Measurements from ENCODE around the gene RPL39L. TPM values are rescaled to one million over a fixed set of nuclear protein-coding genes. Genes with fewer than 3 reads are reported as not detected.

The RPL39L gene
- polyA plus RNA-seq, 3 donors, result 1.1 to 3.4 (median 3.1) TPM

- H4K20me1 ChIP-seq (ENCODE audit: insufficient read depth, low read length), result no peaks in the 10 kb centered on the region
- TF ChIP-seq, protein P1, sequence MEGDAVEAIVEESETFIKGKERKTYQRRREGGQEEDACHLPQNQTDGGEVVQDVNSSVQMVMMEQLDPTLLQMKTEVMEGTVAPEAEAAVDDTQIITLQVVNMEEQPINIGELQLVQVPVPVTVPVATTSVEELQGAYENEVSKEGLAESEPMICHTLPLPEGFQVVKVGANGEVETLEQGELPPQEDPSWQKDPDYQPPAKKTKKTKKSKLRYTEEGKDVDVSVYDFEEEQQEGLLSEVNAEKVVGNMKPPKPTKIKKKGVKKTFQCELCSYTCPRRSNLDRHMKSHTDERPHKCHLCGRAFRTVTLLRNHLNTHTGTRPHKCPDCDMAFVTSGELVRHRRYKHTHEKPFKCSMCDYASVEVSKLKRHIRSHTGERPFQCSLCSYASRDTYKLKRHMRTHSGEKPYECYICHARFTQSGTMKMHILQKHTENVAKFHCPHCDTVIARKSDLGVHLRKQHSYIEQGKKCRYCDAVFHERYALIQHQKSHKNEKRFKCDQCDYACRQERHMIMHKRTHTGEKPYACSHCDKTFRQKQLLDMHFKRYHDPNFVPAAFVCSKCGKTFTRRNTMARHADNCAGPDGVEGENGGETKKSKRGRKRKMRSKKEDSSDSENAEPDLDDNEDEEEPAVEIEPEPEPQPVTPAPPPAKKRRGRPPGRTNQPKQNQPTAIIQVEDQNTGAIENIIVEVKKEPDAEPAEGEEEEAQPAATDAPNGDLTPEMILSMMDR (IDR thresholded peaks at IDR 0.05), result no peak
- peaks cover 0 to 2% (median 0%) of the 10 kb centered on the region in 3 donors for H3K27me3 Mint-ChIP-seq (ENCODE audit: low read depth in 3 of 3)
- H3K4me1 ChIP-seq (ENCODE audit: control insufficient read depth in 1 of 2, insufficient read depth in 2 of 2, low read length in 2 of 2), result peaks cover 11 to 18% of the 10 kb centered on the region in 2 donors
- intact Hi-C loops (cut with micrococcal nuclease), result loop anchor here in 1 of 2 donors (10.0 kb wide), 1 partner anchor 346 kb away; the partner anchor contains the start of gene EIF4A2
- H3K4me3 ChIP-seq (replicated peaks in 1 of 3; ENCODE audit: low read depth in 2 of 3, low read length in 3 of 3), result peak overlapping the region; percentile 8 to 53 (median 22)
- H3K27ac Mint-ChIP-seq, result peak overlapping the region; percentile 92 to 96 (median 94)
- H3K9me3 ChIP-seq (replicated peaks in 1 of 2; ENCODE audit: control insufficient read depth in 1 of 2, insufficient read depth in 1 of 2, low read length in 2 of 2), result peaks cover 6 to 7% of the 10 kb centered on the region in 2 donors
- peak overlapping the region; percentile 64 for H2AFZ ChIP-seq (ENCODE audit: insufficient read depth, low read depth, low read length, poor library complexity, severe bottlenecking)
- DNase-seq, result peak; percentile 79 to 90 (median 87)
- H3K4me1 Mint-ChIP-seq, result peaks cover 24% of the 10 kb centered on the region
- H3K27ac ChIP-seq (ENCODE audit: low read depth in 1 of 2, low read length in 2 of 2), result peak overlapping the region; percentile 79 to 83
- H3K79me2 ChIP-seq (ENCODE audit: insufficient read depth, low read length), result no peaks in the 10 kb centered on the region
- no peaks in the 10 kb centered on the region for H3K27me3 ChIP-seq (ENCODE audit: control insufficient read depth in 2 of 2, insufficient read depth in 2 of 2, low read length in 2 of 2)
- peak overlapping the region; percentile 58 for H3K4me2 ChIP-seq (replicated peaks; ENCODE audit: extremely low read depth, low read length, poor library complexity, severe bottlenecking)
- H3K36me3 ChIP-seq (replicated peaks in 1 of 2; ENCODE audit: control insufficient read depth in 1 of 2, insufficient read depth in 2 of 2, low read length in 2 of 2), result no peaks in the 10 kb centered on the region
- peak overlapping the region; percentile 19 for H3K9ac ChIP-seq (ENCODE audit: insufficient read depth, low read length, poor library complexity, severe bottlenecking)
- H3K4me3 Mint-ChIP-seq, result peak overlapping the region; percentile 66 to 71
- 35% methylated on average over 2 of the region's 5 CpGs for WGBS (ENCODE audit: insufficient coverage)
- H3K9me3 Mint-ChIP-seq, result peaks cover 3 to 24% (median 10%) of the 10 kb centered on the region in 7 donors
- H3K36me3 Mint-ChIP-seq, result peaks cover 2 to 6% of the 10 kb centered on the region in 2 donors
Observed at GRCh38 chr3:187130346-187131066, 8.8 kb downstream of the RPL39L start.

- H3K36me3 ChIP-seq (replicated peaks in 1 of 2; ENCODE audit: control insufficient read depth in 1 of 2, insufficient read depth in 2 of 2, low read length in 2 of 2), result no peaks in the 10 kb centered on the region
- Mint-ChIP-seq H3K4me1 (peaks cover 8% of the 10 kb centered on the region), H3K27me3 (ENCODE audit: low read depth in 3 of 3) (no peaks in the 10 kb centered on the region), H3K27ac (no peak overlapping the region), H3K36me3 (peaks cover 0 to 5% of the 10 kb centered on the region in 2 donors), H3K4me3 (no peak overlapping the region), H3K9me3 (peaks cover 0 to 7% (median 2%) of the 10 kb centered on the region in 7 donors)
- no peaks in the 10 kb centered on the region for H3K79me2 ChIP-seq (ENCODE audit: insufficient read depth, low read length)
- TF ChIP-seq, protein P1 (IDR thresholded peaks at IDR 0.05), result no peak
- no peak overlapping the region for H3K27ac ChIP-seq (ENCODE audit: low read depth in 1 of 2, low read length in 2 of 2)
- H3K9me3 ChIP-seq (replicated peaks in 1 of 2; ENCODE audit: control insufficient read depth in 1 of 2, insufficient read depth in 1 of 2, low read length in 2 of 2), result no peaks in the 10 kb centered on the region
- WGBS (ENCODE audit: insufficient coverage), result 100% methylated on average over 3 of the region's 6 CpGs
- no peak overlapping the region for H3K4me2 ChIP-seq (replicated peaks; ENCODE audit: extremely low read depth, low read length, poor library complexity, severe bottlenecking)
- H2AFZ ChIP-seq (ENCODE audit: insufficient read depth, low read depth, low read length, poor library complexity, severe bottlenecking), result no peak overlapping the region
- no peak for DNase-seq
- intact Hi-C loops (cut with micrococcal nuclease), result no loop called here
- H3K9ac ChIP-seq (ENCODE audit: insufficient read depth, low read length, poor library complexity, severe bottlenecking), result no peak overlapping the region
- H3K4me3 ChIP-seq (replicated peaks in 1 of 3; ENCODE audit: low read depth in 2 of 3, low read length in 3 of 3), result no peak overlapping the region
- H3K4me1 ChIP-seq (ENCODE audit: control insufficient read depth in 1 of 2, insufficient read depth in 2 of 2, low read length in 2 of 2), result peaks cover 6 to 9% of the 10 kb centered on the region in 2 donors
- no peaks in the 10 kb centered on the region for H4K20me1 ChIP-seq (ENCODE audit: insufficient read depth, low read length)
- H3K27me3 ChIP-seq (ENCODE audit: control insufficient read depth in 2 of 2, insufficient read depth in 2 of 2, low read length in 2 of 2), result no peaks in the 10 kb centered on the region
Observed at GRCh38 chr3:187125319-187126031, 13.8 kb downstream of the RPL39L start.

Data from CD14-positive monocyte (primary cell).